ENCODE measurements around the gene SIVA1.

DNA sequence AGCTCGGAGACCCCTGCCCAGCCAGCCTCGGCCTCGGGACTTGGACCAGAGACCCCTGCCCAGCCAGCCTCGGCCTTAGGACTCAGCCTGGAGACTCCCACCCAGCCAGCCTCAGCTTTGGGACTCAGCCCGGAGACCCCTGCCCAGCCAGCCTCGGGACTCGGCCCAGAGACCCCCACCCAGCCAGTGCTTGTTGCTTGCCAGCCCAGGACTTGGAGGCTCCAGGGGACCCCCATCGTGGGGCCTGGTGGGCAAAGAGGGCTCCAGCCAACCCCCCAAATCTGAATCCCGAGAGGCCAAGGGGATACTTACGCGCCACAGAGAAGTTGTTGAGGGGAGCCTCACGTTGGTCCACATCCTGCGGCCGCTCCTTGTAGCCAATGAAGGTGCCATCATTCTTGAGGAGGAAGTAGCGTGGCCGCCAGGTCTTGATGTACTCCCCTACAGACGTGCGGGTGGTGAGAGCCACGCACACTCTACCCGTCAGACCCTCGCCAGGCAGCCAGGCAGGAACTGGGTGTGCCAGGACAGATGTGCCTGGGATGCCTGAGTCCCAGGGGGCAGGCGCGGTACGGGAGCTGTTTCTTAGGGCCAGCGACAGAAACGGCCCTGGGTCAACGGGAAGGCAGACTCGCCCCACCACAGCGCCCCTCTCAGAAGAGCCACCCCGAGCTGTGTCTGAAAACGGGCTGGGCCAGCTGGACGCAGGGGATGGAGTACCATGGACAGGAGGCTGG, 27.0 kb downstream of the SIVA1 start:
- TF ChIP-seq, protein P1, sequence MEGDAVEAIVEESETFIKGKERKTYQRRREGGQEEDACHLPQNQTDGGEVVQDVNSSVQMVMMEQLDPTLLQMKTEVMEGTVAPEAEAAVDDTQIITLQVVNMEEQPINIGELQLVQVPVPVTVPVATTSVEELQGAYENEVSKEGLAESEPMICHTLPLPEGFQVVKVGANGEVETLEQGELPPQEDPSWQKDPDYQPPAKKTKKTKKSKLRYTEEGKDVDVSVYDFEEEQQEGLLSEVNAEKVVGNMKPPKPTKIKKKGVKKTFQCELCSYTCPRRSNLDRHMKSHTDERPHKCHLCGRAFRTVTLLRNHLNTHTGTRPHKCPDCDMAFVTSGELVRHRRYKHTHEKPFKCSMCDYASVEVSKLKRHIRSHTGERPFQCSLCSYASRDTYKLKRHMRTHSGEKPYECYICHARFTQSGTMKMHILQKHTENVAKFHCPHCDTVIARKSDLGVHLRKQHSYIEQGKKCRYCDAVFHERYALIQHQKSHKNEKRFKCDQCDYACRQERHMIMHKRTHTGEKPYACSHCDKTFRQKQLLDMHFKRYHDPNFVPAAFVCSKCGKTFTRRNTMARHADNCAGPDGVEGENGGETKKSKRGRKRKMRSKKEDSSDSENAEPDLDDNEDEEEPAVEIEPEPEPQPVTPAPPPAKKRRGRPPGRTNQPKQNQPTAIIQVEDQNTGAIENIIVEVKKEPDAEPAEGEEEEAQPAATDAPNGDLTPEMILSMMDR (conservative IDR thresholded peaks at IDR 0.05; ENCODE audit: low read length) = no peak
- no peak for TF ChIP-seq EZH2phosphoT487 (IDR thresholded peaks at IDR 0.05; ENCODE audit: borderline replicate concordance)
